HG02588 (cell line): ENCODE data around the gene OR5K4.

ENCODE experiments used
- ATAC-seq: cut with Tn5 transposase; IDR thresholded peaks from one replicate; pipeline ENCODE4 v1.9.1; 2021; ENCODE audit warnings: mild to moderate bottlenecking, moderate library complexity; ENCODE audit not compliant: unreplicated experiment

Gene OR5K4

DNA sequence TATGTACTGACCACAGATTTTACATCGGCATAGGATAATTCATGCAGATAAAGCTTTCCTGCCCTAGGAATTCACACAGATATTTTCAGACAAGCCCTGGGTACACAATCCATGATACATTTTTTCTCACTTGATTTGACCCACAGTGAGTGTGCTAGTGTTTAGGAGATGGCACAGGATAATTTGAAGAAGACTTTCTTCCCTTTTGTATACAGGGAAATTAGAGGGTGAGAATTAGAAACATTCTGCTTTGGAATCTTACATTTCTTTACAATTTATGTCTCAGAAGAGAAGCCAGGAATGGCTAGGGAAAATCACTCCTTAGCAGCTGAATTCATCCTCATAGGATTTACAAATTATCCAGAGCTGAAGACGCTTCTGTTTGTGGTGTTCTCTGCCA lies at the start of gene OR5K4:
OR5K4 (plus strand) TSS at position 301 of the 400 bp plus-strand sequence; CDS start at position 301, 0 bp downstream.
- ATAC-seq: no peak

DNA sequence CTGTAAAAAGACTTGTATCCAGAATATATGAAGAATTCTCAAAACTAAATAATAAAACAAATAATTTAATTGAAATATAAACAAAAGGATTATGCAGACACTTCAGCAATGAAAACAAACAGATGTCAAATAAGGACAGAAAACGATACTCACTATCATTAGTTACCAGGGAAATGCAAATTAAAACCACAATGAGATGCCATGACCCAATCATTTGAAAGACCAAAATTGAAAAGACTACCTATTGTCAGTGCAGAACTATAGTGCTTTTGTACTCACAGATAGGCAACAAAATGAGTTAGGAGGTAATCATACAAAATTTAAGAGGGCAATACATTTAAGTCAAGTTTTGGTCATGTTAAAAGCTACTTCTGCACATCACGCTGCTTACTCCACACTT lies 31.6 kb upstream of the OR5K4 start:
- ATAC-seq: no peak

DNA sequence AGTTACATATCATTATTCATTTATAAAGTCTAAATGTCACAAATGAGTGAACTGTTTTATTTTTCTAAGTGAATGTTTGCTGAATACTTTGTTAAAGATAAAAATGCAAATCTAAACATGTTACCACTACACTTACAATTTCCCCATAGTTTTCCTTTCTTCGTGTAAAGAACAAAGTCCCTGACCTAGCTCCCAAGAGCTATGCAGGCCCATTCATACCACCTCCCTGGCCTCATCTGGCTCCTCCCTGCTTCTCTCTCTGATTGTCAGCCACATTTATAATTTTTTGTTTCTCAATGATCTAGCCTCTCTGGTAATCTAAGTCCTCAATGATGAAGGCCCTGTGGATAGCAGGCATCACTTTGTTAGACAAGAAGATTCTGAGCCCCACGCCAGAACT lies 31.0 kb upstream of the OR5K4 start:
- no peak for ATAC-seq

- no peak for ATAC-seq
Observed at GRCh38 chr3:98323425-98323824, 30.2 kb upstream of the OR5K4 start.

DNA sequence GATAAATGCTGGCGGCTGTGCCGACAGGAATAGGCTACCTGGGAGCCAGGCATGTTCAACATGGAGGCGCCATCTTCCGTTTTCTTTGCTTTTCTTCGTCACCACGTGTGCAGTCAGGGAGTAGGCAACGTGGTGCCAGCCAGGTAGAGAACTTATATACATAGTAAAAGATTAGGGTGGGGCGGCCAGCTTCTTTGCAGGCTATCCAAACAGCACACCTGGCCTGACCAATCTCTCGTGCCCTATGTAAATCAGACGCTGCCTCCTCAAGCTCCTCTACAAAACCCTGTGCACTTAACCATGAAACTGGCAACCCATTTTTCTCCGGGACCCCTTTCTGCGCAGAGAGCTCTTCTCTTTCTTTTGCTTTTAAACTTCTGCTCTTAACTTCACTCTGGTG lies 28.6 kb upstream of the OR5K4 start:
- ATAC-seq: no peak

DNA sequence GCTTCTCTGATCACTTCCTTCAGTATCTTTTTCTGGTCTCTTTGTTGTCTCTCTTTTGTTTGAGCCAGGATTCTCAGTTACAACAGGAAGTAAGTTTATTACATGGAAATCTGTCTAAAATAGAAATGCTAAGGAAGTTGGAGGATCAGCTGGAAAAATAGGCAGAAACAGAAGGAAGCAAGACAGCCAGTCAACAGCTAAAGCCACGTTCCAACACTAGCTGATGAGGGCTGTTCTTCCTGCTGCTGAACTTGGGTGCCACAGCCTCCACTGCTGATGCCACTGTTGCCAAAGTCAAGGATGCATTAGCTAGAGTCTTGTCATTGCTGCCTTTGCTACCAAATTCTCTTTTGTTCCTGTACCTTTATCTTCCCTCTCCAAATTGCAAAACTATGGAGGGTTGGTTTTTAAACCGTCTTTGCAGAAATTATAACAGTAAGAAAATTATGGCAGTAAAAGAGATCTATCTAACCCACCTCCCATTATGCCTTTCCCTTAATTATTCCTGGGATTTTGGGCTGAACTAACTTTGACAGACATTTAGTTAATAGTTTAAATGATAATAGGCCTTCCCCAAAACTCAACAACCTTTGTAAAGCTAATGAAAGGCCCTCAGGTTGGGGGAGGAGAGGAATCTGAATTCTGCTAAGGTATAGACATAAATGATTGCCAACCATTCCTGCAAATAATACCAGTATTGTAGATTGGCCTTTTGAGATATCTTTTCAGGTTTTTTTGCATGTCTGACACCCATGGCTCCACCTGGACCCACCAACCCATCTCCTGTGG lies 27.4 kb upstream of the OR5K4 start:
- no peak for ATAC-seq

DNA sequence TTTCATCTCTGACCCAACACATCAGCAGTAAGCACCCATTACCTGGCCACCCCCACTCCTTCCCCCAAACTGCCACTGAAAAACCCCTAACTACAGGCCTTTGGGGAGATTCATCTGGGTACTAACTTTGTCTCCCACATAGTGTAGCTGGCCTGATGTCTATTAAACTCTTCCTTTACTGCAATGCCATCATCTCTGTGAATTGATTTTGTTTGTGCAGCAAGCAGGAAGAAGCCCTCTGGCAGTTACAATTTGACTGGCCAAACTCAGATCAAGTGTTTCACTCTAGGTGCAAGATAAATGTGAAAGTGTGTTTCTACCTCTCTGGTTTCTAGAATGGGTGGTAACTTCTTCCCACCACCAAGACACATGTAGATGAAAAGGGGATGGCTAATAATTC lies 26.7 kb upstream of the OR5K4 start:
- ATAC-seq: peak; percentile 65

GRCh38 chr3:98328933-98329332 lies 24.7 kb upstream of the OR5K4 start:
- ATAC-seq: no peak

DNA sequence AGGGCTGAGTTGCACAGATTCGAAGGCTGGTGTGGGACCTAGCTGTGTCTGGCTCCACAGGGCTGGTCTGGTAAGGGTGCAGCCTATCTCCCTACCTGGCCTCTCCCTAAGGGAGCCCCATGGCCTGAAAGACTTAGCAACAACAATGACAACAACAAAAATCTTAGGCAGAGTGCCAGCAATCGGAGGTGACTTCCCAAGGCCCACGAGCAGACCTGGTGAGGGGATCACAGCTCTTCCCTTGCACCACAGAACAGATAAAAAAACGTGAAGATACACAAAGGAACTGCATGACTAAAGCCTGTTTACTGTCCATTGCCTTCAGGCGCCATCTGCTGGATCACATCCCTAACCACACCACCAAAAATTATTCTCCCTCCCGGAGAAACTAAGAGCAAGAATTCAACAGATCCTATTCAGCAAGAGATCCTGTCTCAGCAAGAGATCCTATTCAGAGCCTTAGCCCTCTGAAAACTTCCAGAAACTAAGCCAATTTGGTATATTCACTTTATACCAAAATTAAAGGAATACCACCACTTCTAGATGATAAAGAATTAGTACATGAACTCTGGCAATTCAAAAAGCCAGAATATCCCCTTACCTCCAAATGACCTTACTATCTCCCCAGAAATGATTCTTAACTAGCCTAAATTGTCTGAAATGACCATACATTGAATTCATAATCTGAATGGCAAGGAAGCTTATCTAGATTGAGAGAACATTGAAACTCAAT lies 24.1 kb upstream of the OR5K4 start:
- peak; percentile 61 for ATAC-seq

- no peak for ATAC-seq
Observed at GRCh38 chr3:98331329-98331728, 22.3 kb upstream of the OR5K4 start.

GRCh38 chr3:98333989-98334606 lies 19.6 kb upstream of the OR5K4 start:
- ATAC-seq: peak; percentile 48

GRCh38 chr3:98339031-98339430 lies 14.6 kb upstream of the OR5K4 start:
- ATAC-seq: no peak

DNA sequence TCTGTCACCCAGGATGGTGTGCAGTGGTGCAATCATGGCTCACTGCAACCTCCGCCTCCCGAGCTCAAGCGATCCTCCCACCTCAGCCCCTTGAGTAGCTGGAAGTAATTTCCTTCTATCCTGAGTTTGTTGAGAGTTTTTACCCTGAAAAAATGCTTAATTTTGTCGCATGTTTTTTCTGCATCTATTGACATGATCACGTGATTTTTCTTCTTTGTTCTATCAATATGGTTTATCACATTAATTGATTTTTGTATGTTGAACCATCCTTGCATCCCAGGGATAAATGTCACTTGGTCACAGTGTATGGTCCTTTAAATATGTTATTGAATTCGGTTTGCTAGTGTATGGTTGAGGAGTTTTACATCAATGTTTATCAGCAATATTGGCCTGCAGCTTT lies 11.9 kb upstream of the OR5K4 start:
- no peak for ATAC-seq

GRCh38 chr3:98343647-98344507 lies 9.8 kb upstream of the OR5K4 start:
- no peak for ATAC-seq

- no peak for ATAC-seq
Observed at GRCh38 chr3:98350082-98350481, 3.6 kb upstream of the OR5K4 start.

- no peak for ATAC-seq
Observed at GRCh38 chr3:98359250-98359649, 5.6 kb downstream of the OR5K4 start.

DNA sequence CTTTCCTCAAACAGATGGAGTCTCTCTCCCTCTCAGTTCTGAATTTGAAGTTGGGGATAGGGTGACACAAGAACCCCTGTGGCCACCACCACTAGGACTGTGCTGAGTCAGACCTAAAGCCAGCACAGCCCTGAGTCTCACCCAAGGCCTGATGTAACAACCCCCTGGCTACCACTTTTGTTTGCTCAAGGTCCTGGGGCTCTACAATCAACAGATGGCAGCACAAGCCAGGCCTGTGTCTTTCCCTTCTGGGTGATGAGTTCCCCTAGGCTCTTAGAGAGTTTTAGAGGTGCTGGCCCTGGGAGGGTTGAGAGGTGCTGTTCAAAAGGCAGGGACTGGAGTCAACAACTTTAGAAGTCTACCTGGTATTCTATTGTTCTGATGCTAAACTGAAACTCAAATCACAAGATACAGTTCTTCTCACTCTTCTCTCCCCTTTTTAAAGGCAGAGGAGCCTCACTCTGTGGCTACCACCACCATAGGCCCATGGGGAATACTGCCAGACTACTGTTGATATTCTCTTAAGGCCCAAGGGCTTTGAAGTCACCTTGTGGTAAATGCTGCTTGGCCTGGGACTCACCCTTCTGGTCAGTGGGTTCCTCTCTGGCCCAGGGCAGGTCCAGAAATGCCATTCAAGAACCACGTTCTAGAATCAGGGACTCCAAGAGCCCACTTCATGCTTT lies 6.5 kb downstream of the OR5K4 start:
- ATAC-seq: peak; percentile 76

GRCh38 chr3:98360681-98361080 lies 7.0 kb downstream of the OR5K4 start:
- no peak for ATAC-seq

DNA sequence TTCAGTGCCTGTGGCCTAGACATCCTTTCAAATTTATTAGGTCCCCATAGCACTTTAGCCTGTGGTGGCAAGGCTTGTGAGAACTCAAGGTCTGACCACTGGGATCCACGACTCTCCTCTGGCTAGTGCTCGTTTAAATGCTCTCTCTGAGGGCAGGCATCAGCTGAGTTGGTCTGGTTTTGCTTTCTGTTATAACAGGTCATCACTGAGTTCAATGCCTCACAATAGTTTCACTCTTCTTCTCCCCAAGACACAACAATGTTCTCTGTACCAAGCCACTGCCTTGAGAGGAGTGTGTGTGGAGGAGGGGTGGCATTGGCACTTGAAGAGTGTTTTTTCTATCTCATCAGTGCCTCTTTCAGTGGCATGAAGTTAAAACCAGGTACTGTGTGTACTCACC lies 7.6 kb downstream of the OR5K4 start:
- ATAC-seq: no peak

GRCh38 chr3:98367464-98368246 lies 14.0 kb downstream of the OR5K4 start:
- no peak for ATAC-seq
